AG04450 (cell line): ENCODE results near the gene STK32C. TPM values are rescaled to one million over a fixed set of nuclear protein-coding genes. Genes with fewer than 3 reads are reported as not detected.

Experiments
- CTCF ChIA-PET: fragments of 300-600, 350-600 bp; formaldehyde crosslinking; extraction: SDS; loops from one replicate; lab custom pipeline; 2022; ENCODE audit warnings: antibody characterized with exemption, inconsistent platforms; lab: Charles Lee
- POLR2A ChIA-PET: fragments of 350-600 bp; formaldehyde crosslinking; extraction: SDS; loops from one replicate; lab custom pipeline; 2021; ENCODE audit warnings: antibody characterized with exemption, inconsistent platforms; lab: Yijun Ruan, JAX
- DNase-seq: peaks from one replicate; pipeline ENCODE4 v3.0.0-alpha.2; 2011; ENCODE audit warnings: low read depth, low spot score
- H3K27ac ChIP-seq: one replicate; pipeline ENCODE4 v1.5.1; 2012; ENCODE audit warnings: low read depth, low read length, control low read depth
- H3K27me3 ChIP-seq: one replicate; pipeline ENCODE4 v1.6.0; 2012; ENCODE audit warnings: low read length; ENCODE audit not compliant: control insufficient read depth, insufficient read depth
- H3K4me3 ChIP-seq: 2 replicates; pipeline ENCODE4 v1.5.1; 2011; ENCODE audit warnings: mild to moderate bottlenecking, low read depth, low read length, control low read depth
- H3K9me3 ChIP-seq: 2 replicates; pipeline ENCODE4 v1.5.1; 2012; ENCODE audit warnings: low read length; ENCODE audit not compliant: control insufficient read depth, insufficient read depth
- CTCF ChIP-seq: IDR thresholded peaks from 2 replicates; pipeline ENCODE4 v1.5.1; 2011; ENCODE audit warnings: low read depth, low read length, control low read depth, inconsistent platforms
- polyA plus RNA-seq: library from polyadenylated mRNA; depleted of rRNA; stranded (reverse); fragments of >200 nt; gene quantifications from 2 replicates; pipeline ENCODE4 v1.2.3, GENCODE V29; 2011

STK32C gene
- polyA plus RNA-seq, 1 experiment, result 5.3 TPM

- DNase-seq, result no peak
- no peaks in the 10 kb centered on the region; the same call in 1 of the 2 replicates for H3K9me3 ChIP-seq
- TF ChIP-seq CTCF, result no peak
- no peak overlapping the region for H3K4me3 ChIP-seq
- H3K27me3 ChIP-seq, result no peaks in the 10 kb centered on the region
- ChIA-PET POLR2A (interaction anchor here (0.8 kb wide), 1 partner anchor 93 kb away, joined by 3 read pairs; no protein-coding TSS in a partner anchor), CTCF (no interaction called here)
- no peak overlapping the region for H3K27ac ChIP-seq
These were observed 108.4 kb downstream of the STK32C start for GRCh38 chr10:132199268-132199853.

- Histone ChIP-seq H3K4me3 (no peak overlapping the region), H3K27me3 (no peaks in the 10 kb centered on the region), H3K9me3 (no peaks in the 10 kb centered on the region; the same call in 1 of the 2 replicates), H3K27ac (no peak overlapping the region)
- DNase-seq, result no peak
- ChIA-PET CTCF (no interaction called here), POLR2A (no interaction called here)
- TF ChIP-seq CTCF, result no peak
These were observed 109.2 kb downstream of the STK32C start for GRCh38 chr10:132198381-132199181.

GRCh38 chr10:132198068-132198370, 109.7 kb downstream of the STK32C start:
- H3K9me3 ChIP-seq, result no peaks in the 10 kb centered on the region; the same call in 1 of the 2 replicates
- H3K4me3 ChIP-seq, result no peak overlapping the region
- DNase-seq, result no peak
- ChIA-PET CTCF (no interaction called here), POLR2A (no interaction called here)
- H3K27me3 ChIP-seq, result no peaks in the 10 kb centered on the region
- no peak overlapping the region for H3K27ac ChIP-seq
- no peak for TF ChIP-seq CTCF

GRCh38 chr10:132197271-132198067, 110.3 kb downstream of the STK32C start:
- Histone ChIP-seq H3K9me3 (no peaks in the 10 kb centered on the region; the same call in 1 of the 2 replicates), H3K27me3 (no peaks in the 10 kb centered on the region), H3K27ac (no peak overlapping the region), H3K4me3 (no peak overlapping the region)
- POLR2A ChIA-PET, result no interaction called here
- DNase-seq, result no peak
- CTCF ChIA-PET, result no interaction called here
- no peak for TF ChIP-seq CTCF
